ENCODE measurements around the gene RPL4.
"Not testable (repeated sequence)": the region's sequence is repeated elsewhere in the genome, so short reads cannot be mapped to it uniquely, and the experiment has no call there.

GRCh38 chr15:66461294-66461693, 43.4 kb downstream of the RPL4 start:
- TF ChIP-seq, protein P1, sequence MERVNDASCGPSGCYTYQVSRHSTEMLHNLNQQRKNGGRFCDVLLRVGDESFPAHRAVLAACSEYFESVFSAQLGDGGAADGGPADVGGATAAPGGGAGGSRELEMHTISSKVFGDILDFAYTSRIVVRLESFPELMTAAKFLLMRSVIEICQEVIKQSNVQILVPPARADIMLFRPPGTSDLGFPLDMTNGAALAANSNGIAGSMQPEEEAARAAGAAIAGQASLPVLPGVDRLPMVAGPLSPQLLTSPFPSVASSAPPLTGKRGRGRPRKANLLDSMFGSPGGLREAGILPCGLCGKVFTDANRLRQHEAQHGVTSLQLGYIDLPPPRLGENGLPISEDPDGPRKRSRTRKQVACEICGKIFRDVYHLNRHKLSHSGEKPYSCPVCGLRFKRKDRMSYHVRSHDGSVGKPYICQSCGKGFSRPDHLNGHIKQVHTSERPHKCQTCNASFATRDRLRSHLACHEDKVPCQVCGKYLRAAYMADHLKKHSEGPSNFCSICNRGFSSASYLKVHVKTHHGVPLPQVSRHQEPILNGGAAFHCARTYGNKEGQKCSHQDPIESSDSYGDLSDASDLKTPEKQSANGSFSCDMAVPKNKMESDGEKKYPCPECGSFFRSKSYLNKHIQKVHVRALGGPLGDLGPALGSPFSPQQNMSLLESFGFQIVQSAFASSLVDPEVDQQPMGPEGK (CRISPR knock-in tag; IDR thresholded peaks at IDR 0.05; ENCODE audit: borderline replicate concordance) = not testable (repeated sequence)
- TF ChIP-seq POU6F1 (CRISPR knock-in tag; IDR thresholded peaks at IDR 0.05; ENCODE audit: borderline replicate concordance, low read depth); CSDC2 (CRISPR knock-in tag; IDR thresholded peaks at IDR 0.05); SNAI2 (CRISPR knock-in tag; IDR thresholded peaks at IDR 0.05); TCF4 (CRISPR knock-in tag; IDR thresholded peaks at IDR 0.05; ENCODE audit: borderline replicate concordance); BACH2 (CRISPR knock-in tag; IDR thresholded peaks at IDR 0.05; ENCODE audit: borderline replicate concordance): not testable (repeated sequence)
- TF ChIP-seq, protein P2, sequence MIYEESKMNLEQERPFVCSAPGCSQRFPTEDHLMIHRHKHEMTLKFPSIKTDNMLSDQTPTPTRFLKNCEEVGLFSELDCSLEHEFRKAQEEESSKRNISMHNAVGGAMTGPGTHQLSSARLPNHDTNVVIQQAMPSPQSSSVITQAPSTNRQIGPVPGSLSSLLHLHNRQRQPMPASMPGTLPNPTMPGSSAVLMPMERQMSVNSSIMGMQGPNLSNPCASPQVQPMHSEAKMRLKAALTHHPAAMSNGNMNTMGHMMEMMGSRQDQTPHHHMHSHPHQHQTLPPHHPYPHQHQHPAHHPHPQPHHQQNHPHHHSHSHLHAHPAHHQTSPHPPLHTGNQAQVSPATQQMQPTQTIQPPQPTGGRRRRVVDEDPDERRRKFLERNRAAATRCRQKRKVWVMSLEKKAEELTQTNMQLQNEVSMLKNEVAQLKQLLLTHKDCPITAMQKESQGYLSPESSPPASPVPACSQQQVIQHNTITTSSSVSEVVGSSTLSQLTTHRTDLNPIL (CRISPR knock-in tag; IDR thresholded peaks at IDR 0.05; ENCODE audit: low read depth) = not testable (repeated sequence)
